Dendritic cell treated with granulocyte-macrophage colony-stimulating factor and Interleukin-4, amounts not matched to agents 40 ng/mL and 50 ng/mL, for 4 days (primary cell): Measurements from ENCODE around the gene CLEC16A.

Source experiments
- H3K27ac Mint-ChIP-seq: one replicate; pipeline ENCODE4 v1.8.0; 2022; ENCODE audit warnings: mild to moderate bottlenecking, mixed read lengths
- H3K27me3 Mint-ChIP-seq: one replicate; pipeline ENCODE4 v1.8.0; 2022; ENCODE audit warnings: mild to moderate bottlenecking, mixed read lengths
- H3K36me3 Mint-ChIP-seq: one replicate; pipeline ENCODE4 v1.8.0; 2022; ENCODE audit warnings: low read depth, mixed read lengths
- H3K4me1 Mint-ChIP-seq: one replicate; pipeline ENCODE4 v1.8.0; 2022; ENCODE audit warnings: low read depth, mixed read lengths
- H3K4me3 Mint-ChIP-seq: one replicate; pipeline ENCODE4 v1.8.0; 2022; ENCODE audit warnings: mild to moderate bottlenecking, moderate library complexity, mixed read lengths
- H3K9me3 Mint-ChIP-seq: one replicate; pipeline ENCODE4 v1.8.0; 2022; ENCODE audit warnings: mixed read lengths
- intact Hi-C: fragments of 100-400 bp; cut with micrococcal nuclease; formaldehyde crosslinking; loops from one replicate; pipeline ENCODE4 v1.15.0; 2022

CLEC16A gene

GRCh38 chr16:10987361-10988163 lies 43.2 kb downstream of the CLEC16A start:
- Mint-ChIP-seq H3K27me3 (no peaks in the 10 kb centered on the region), H3K27ac (no peak overlapping the region), H3K36me3 (peaks cover 98% of the 10 kb centered on the region), H3K9me3 (no peaks in the 10 kb centered on the region), H3K4me1 (peaks cover 33% of the 10 kb centered on the region), H3K4me3 (no peak overlapping the region)
- intact Hi-C loops: no loop called here

GRCh38 chr16:10988164-10988803 lies 43.9 kb downstream of the CLEC16A start:
- Mint-ChIP-seq H3K27me3 (no peaks in the 10 kb centered on the region), H3K36me3 (peaks cover 98% of the 10 kb centered on the region), H3K9me3 (no peaks in the 10 kb centered on the region), H3K27ac (peak overlapping the region; percentile 7), H3K4me1 (peaks cover 38% of the 10 kb centered on the region), H3K4me3 (no peak overlapping the region)
- intact Hi-C loops: no loop called here

- intact Hi-C loops: no loop called here
- Mint-ChIP-seq H3K27me3 (no peaks in the 10 kb centered on the region), H3K4me3 (no peak overlapping the region), H3K27ac (peak overlapping the region; percentile 7), H3K4me1 (peaks cover 38% of the 10 kb centered on the region), H3K36me3 (peaks cover 98% of the 10 kb centered on the region), H3K9me3 (no peaks in the 10 kb centered on the region)
Observed at GRCh38 chr16:10988879-10989278, 44.5 kb downstream of the CLEC16A start.

- intact Hi-C loops: no loop called here
- Mint-ChIP-seq H3K27me3 (no peaks in the 10 kb centered on the region), H3K9me3 (no peaks in the 10 kb centered on the region), H3K27ac (no peak overlapping the region), H3K4me1 (peaks cover 42% of the 10 kb centered on the region), H3K4me3 (no peak overlapping the region), H3K36me3 (peaks cover 98% of the 10 kb centered on the region)
Observed at GRCh38 chr16:10989559-10989958, 45.2 kb downstream of the CLEC16A start.

- peaks cover 98% of the 10 kb centered on the region for H3K36me3 Mint-ChIP-seq
Observed at GRCh38 chr16:10990378-10990777, 46.0 kb downstream of the CLEC16A start.

GRCh38 chr16:10992112-10992511 lies 47.7 kb downstream of the CLEC16A start:
- Mint-ChIP-seq H3K27ac (no peak overlapping the region), H3K9me3 (no peaks in the 10 kb centered on the region), H3K36me3 (peaks cover 100% of the 10 kb centered on the region), H3K27me3 (no peaks in the 10 kb centered on the region), H3K4me1 (peaks cover 66% of the 10 kb centered on the region), H3K4me3 (no peak overlapping the region)
- intact Hi-C loops: no loop called here

More at GRCh38 chr16:10990378-10990777, 46.0 kb downstream of the CLEC16A start:
- Mint-ChIP-seq H3K27me3 (no peaks in the 10 kb centered on the region), H3K4me3 (no peak overlapping the region), H3K4me1 (peaks cover 50% of the 10 kb centered on the region), H3K27ac (peak overlapping the region; percentile 53), H3K9me3 (no peaks in the 10 kb centered on the region)
- intact Hi-C loops: no loop called here

- Mint-ChIP-seq H3K9me3 (no peaks in the 10 kb centered on the region), H3K4me1 (peaks cover 60% of the 10 kb centered on the region), H3K27me3 (no peaks in the 10 kb centered on the region), H3K4me3 (no peak overlapping the region), H3K36me3 (peaks cover 100% of the 10 kb centered on the region), H3K27ac (no peak overlapping the region)
- intact Hi-C loops: no loop called here
Observed at GRCh38 chr16:10992797-10993196, 48.4 kb downstream of the CLEC16A start.

GRCh38 chr16:10993649-10994048 lies 49.3 kb downstream of the CLEC16A start:
- no peak overlapping the region for H3K27ac Mint-ChIP-seq
- no peaks in the 10 kb centered on the region for H3K27me3 Mint-ChIP-seq
- peaks cover 100% of the 10 kb centered on the region for H3K36me3 Mint-ChIP-seq
- intact Hi-C loops: no loop called here
- H3K4me3 Mint-ChIP-seq: no peak overlapping the region
- H3K4me1 Mint-ChIP-seq: peaks cover 52% of the 10 kb centered on the region
- H3K9me3 Mint-ChIP-seq: no peaks in the 10 kb centered on the region

- peaks cover 51% of the 10 kb centered on the region for H3K4me1 Mint-ChIP-seq
- intact Hi-C loops: no loop called here
- no peak overlapping the region for H3K4me3 Mint-ChIP-seq
- H3K27ac Mint-ChIP-seq: no peak overlapping the region
- peaks cover 96% of the 10 kb centered on the region for H3K36me3 Mint-ChIP-seq
- H3K27me3 Mint-ChIP-seq: no peaks in the 10 kb centered on the region
- H3K9me3 Mint-ChIP-seq: no peaks in the 10 kb centered on the region
Observed at GRCh38 chr16:10994571-10994970, 50.2 kb downstream of the CLEC16A start.

- Mint-ChIP-seq H3K27ac (peak overlapping the region; percentile 64), H3K4me3 (no peak overlapping the region), H3K4me1 (peaks cover 51% of the 10 kb centered on the region), H3K27me3 (no peaks in the 10 kb centered on the region), H3K36me3 (peaks cover 96% of the 10 kb centered on the region), H3K9me3 (no peaks in the 10 kb centered on the region)
- intact Hi-C loops: no loop called here
Observed at GRCh38 chr16:10995565-10995964, 51.2 kb downstream of the CLEC16A start.

- intact Hi-C loops: no loop called here
- peaks cover 91% of the 10 kb centered on the region for H3K36me3 Mint-ChIP-seq
- H3K27ac Mint-ChIP-seq: no peak overlapping the region
- H3K4me3 Mint-ChIP-seq: no peak overlapping the region
- H3K9me3 Mint-ChIP-seq: no peaks in the 10 kb centered on the region
- H3K4me1 Mint-ChIP-seq: peaks cover 34% of the 10 kb centered on the region
- H3K27me3 Mint-ChIP-seq: no peaks in the 10 kb centered on the region
Observed at GRCh38 chr16:10997485-10997884, 53.1 kb downstream of the CLEC16A start.

GRCh38 chr16:10999300-10999699 lies 54.9 kb downstream of the CLEC16A start:
- intact Hi-C loops: no loop called here
- Mint-ChIP-seq H3K27me3 (no peaks in the 10 kb centered on the region), H3K9me3 (no peaks in the 10 kb centered on the region), H3K27ac (no peak overlapping the region), H3K36me3 (peaks cover 91% of the 10 kb centered on the region), H3K4me3 (no peak overlapping the region), H3K4me1 (peaks cover 27% of the 10 kb centered on the region)

- intact Hi-C loops: no loop called here
- Mint-ChIP-seq H3K4me1 (peaks cover 9% of the 10 kb centered on the region), H3K9me3 (no peaks in the 10 kb centered on the region), H3K27me3 (no peaks in the 10 kb centered on the region), H3K27ac (no peak overlapping the region), H3K36me3 (peaks cover 83% of the 10 kb centered on the region), H3K4me3 (no peak overlapping the region)
Observed at GRCh38 chr16:11001611-11002010, 57.2 kb downstream of the CLEC16A start.

- intact Hi-C loops: no loop called here
- no peaks in the 10 kb centered on the region for H3K9me3 Mint-ChIP-seq
- H3K27ac Mint-ChIP-seq: no peak overlapping the region
- peaks cover 77% of the 10 kb centered on the region for H3K36me3 Mint-ChIP-seq
- no peak overlapping the region for H3K4me3 Mint-ChIP-seq
- peaks cover 19% of the 10 kb centered on the region for H3K4me1 Mint-ChIP-seq
- no peaks in the 10 kb centered on the region for H3K27me3 Mint-ChIP-seq
Observed at GRCh38 chr16:11003141-11003540, 58.8 kb downstream of the CLEC16A start.
